ENCODE measurements around the gene GOLGA6L2.
"Not testable (repeated sequence)": the region's sequence is repeated elsewhere in the genome, so short reads cannot be mapped to it uniquely, and the experiment has no call there.

Gene GOLGA6L2

DNA sequence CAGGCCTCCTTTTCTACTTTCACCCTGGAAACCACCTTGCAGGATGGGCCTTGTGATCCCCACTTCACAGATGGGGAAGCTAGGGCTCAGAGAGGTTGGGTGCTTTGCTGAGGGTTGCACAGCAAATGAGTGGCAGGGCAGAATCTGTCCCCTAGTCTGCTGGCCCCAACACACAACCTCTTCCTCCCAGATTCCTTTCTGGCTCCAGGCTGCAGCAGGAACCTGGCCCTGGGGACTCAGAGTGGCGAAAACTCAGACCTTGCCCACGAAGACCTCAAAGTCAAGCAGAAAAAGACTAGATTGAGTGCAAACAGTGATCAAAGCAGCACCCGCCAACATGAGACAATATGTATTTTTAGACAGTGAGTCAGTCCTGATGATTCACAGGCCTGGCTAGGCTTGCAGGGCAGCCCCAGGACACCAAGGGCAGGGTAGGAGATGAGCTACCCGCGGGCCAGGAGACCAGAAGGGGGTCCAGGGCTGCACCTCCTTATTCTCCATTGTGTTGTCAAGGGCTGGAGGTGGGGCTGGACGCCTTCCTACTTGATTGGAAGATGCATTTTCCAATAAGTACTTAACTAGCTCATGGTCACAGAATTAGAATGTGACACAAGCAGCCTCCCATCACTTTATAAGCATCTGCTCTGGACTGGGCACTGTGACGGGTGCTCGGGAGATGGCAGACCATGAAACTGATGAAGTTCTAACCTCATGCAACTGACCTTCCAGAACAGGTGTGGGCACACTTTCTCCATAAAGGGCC, 23.9 kb downstream of the GOLGA6L2 start:
- no peak for DNase-seq

DNA sequence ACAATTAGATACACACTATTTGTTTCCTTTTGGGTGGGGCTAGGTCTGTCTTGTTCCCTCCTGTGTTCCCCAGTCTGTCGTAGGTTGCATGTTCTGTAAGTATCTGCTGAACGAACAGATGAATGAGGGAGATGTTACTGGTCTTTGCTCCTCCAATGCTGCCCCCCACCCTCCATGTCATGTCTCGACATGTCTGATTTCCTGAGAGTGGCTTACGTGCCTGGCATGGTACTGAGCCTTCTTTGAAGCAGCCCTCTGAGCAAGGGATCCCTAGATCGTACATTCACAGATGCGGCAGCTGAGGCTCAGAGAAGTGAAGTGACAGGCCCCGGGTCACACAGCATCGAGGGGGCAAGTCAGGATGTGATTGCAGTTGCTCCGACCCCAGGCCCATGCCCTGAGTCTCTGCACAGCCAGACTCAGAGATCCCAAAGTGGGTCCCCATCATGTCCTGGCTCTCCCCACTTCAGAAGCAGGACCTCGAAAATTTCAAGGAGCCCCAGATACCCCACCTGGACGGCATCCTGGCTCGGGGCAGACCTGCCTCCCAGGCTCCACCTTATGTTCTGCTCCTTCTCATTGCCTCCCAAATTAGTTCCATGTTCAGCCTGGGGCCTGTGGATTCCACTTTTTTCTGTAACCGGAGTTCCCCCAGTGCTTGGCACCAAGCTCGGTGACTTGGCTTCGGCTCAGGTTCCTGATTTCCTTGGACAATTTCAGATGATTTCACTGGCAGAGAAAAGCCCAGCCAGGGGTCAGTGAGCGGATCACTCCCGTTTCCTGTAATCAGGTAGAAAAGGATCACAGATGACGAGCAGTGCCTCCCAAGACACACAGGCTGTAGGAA, 24.7 kb downstream of the GOLGA6L2 start:
- no peak for DNase-seq

DNA sequence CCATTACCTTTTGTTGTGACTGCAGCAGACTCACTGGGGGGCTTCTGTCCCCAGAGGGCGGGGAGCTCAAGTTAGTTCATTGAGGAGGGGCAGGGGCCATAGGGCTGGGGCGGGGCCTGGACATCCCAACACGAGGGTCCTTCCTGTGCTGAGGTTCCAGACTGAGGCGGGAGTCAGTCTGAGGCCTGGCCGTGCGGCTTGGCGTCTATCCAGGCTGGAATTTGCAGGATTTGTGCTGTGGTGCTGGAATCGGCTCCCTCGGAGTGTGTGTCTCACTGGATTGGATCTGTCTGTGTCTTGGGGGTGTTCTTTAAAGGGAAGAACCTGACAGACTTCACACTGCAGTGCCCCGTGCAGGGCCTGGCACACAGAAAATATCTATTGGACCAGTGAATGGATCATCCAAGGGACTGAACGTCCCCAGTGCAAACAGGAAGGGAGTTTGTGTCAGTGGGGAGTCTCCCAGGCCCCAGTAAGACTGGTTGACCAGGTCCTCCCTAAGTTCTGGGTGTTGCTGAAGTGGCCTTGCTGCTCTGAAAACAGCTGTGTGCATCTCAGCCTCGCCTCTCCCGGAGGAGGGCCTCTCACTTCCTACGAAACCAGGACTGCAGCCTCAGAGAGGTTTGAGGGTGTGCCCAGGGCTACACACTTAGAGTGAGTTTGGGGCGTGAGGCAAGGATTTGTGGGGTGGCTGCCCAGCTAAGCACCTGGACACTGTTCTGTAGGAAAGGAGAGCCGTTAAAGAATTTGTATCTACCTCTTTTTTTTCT, 26.1 kb downstream of the GOLGA6L2 start:
- DNase-seq: no peak

DNA sequence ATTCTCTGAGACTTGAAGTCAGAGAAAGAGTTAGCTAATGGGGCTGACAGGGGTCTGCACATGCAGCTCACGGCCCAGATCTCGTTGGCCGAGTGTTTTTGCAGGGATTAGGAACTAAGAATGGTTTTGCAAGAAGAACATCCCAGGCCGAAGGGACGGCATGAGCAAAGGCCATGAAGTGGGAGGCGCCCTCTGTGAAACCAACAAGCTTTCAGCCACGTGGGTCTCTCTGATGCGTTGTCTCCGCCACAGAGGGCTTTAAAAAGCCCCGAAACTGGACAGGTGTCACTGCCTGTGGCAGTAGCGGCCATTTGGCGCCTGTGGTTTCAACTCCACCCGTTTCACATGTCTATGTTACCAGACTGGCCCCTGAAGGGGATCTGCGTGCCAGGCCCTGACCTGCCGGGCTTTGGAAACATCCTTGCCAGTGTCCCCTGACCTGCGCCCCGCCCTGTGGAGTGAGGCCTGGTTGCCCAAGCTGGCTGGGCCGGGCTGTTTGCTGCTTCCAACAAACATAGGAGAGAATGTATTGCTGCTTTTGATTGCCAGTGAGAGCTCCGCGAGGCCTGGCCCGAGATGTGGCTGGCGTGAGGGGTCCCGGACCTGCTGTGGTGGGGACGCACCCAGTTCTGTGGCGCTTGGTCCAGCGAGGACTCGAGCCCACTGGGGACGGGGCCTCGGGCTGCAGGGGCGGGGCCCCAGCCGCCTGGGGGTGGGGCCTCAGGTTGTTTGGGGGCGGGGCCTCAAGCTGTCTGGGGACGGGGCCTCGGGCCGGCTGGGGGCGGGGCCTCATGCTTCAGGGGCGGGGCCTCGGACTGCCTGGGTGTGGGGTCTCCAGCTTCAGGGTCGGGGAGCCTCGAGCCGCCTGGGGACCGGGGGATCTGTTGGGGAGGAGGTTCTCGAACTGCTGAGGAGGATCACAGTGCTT, 30.4 kb downstream of the GOLGA6L2 start:
- no peak for DNase-seq

DNA sequence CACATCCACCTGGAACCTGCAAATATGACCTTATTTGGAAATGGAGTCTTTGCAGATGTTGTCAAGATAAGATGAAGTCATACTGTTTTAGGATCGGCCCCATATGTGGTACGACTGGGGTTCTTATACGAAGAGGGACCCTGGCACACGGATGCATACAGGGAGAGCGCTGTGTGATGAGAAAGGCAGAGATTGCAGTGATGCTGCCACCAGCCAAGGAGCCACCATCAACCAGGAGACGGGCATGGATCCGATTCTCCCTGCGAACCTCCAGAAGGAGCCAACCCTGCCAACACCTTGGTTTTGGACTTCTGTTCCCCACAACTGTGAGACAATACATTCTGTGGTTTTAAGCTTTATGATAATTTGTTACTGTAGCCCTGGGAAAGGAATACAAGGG, 31.2 kb downstream of the GOLGA6L2 start:
- DNase-seq: not testable (repeated sequence)

DNA sequence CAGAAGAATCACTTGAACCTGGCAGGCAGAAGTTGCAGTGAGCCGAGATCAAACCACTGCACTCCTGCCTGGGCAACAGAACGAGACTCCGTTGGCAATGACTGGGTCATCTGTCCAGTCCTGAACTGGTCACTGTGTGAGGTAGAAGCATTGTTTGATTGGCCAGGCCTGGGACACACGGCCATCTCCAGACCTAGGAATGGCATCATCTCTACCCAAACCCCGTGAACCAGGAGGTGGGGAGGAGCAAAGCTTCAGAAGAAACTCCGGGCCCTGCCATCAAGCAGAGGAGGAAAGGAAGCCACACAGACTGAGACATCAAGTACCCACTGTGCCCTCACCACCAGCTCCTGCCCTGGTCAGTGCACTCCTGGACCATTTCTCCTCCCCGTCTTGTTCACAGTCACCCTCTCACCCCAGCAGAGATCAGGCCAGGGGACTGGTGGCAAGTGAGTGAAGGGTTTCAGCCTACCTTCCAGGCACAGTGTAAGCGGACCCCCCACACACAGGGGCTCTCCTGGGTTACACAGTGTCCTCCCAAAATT, 31.6 kb downstream of the GOLGA6L2 start:
- DNase-seq: no peak

DNA sequence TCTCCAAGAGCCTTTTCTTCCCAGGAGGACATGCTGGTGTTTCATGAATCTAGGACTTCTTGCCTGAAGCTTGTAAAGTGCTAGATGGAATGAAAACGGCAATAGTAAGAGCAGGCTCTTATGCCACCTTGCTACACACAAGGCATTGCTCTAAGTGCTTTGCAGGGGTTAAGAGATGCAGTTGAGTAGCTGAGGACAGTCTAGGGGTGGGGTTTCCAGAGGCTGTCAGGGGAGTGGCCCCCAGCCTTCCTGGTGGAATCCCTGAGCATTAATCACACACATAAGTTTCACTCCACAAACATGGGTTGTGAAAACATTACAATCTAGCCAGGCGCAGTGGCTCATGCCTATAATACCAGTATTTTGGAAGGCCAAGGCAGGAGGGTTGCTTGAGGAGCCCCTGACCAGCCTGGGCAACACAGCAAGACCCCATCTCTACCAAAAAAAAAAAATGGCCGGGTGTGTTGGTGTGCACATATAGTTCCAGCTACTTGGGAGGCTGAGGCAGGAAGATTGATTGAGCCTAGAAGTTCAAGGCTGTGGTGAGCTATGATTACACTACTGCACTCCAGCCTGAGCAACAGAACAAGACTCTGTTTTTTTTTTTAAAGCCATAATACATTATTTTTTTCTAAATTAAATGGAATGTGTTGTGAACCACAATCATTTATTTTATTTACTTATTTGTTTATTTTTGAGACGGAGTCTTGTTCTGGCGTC, 34.0 kb downstream of the GOLGA6L2 start:
- DNase-seq: not testable (repeated sequence)

DNA sequence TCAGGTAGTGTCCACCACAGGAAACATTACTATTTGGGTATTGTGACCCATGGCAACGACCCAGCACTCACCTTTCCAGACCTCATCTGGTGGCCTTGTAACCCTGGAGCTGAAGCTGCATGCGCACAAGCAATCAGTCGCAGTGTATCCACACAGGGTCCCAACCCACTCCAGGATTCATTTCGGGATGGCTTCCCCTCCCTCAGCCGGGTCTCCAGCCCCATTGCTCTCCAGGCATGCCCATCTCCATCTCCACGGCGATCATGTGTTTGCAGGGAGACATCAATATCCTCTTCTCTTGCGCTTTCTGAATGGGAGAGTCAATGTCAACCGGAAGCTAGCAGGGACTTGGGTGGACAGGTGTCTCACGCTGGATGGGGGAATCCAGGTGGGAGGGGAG, 35.2 kb downstream of the GOLGA6L2 start:
- no peak for DNase-seq

DNA sequence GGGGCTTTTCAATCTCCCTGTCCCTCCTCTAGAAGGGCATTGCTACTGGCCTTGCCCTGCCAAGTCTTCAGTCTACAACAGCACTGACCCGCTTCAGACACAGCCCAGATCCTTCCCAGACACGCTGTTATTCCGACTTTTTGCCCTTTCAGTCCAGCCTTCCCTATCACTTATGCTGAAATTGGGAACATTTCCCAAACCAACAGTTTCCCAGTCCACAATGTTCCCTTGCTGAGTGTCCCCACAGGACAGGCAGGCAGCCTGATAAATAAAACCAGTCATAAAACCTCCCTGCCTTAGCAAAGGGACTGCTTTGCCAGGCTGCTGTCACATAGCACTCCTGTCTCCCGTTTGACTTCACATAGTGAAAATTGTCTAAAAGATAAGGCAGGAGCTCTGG, 43.5 kb downstream of the GOLGA6L2 start:
- DNase-seq: no peak

DNA sequence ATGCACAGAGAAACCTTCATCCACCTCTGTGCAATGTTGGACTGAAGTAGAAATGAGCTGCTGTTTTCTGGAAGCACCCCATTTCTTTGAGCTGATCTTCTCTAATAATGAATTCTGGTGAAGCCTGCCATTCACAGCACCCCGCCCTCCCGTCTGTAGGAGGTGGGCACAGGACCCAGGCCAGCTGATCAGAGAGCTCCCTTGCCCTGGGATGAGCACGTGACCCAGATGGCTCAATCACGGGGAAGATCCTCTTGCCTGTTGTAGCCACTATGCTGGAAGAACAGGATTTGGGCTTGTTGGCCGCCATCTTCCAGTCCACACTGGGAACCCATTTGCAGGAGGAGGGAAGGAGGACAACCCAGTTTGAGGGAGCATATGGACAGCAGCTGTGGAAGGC, 44.5 kb downstream of the GOLGA6L2 start:
- DNase-seq: no peak

DNA sequence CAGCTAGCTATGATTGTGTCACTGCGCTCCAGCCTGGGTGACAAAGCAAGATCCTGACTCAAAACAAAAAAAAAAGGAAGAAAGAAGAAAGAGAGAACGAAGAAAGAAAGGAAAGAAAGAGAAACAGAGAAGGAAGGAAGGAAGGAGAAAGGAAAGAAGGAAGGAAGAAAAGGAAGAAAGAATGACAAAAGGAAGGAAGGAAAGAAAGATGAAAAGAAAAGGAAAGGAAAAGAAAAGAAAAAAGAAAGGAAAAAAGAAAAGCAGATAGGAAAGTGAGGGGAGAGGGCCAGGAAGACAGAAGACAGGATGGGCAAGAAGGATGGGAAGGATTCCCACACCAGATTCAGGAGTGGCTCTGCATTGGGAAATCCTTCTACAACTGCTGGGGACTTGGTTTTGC, 44.9 kb downstream of the GOLGA6L2 start:
- DNase-seq: no peak

DNA sequence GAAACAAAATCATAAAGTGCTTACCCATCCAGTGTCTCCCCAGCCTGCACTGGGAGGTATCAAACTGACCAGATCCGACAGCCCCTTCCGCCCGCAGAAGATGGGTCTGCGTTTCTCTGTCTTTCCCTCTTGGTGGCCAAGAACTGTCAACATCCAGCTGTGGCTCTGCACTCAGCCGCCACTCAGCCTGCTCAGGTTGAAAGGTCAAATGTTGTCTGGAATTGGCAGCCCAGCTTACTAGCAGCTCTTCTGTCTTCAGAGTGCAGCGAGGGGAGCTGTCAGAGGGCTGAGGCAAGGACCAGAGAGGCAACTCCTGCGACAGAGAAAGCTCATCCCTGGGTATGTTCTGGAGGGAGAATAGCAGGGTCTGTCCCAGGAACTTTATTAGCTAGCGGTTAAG, 45.4 kb downstream of the GOLGA6L2 start:
- DNase-seq: no peak

DNA sequence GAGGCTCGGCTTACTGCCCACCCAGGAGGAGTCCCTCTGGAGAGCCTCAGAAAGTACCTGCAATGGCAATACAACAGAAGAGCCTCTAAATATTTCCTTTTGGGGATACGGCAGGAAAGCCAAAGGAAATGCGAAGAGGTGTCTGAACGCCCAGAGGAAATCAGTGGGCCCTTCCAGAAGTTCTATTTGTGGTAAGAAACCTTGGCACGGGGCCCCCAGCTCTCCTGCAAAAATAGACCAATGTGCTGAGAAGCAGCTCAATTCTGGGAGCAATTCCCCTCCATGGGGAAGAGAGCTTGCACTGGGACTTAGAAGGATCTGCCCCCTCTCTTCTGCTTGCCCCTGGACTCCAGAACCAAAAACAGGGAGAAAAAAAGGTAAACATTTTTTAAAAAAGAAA, 47.8 kb downstream of the GOLGA6L2 start:
- not testable (repeated sequence) for DNase-seq

DNA sequence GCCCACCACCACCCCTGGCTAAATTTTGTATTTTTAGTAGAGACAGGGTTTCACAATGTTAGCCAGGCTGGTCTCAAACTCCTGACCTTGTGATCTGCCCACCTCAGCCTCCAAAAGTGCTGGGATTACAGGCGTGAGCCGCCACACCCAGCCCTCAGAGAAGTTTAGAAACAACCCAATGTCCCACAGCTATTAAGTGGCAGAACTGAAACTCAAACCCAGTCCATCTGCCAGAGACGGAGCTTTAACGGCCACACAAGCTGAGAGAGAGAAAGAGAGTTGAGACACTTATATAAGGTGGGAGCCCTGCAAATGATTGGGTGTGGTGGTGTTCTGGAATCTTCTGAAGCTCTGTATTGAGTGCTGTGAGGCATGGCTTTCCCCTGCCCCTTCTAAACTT, 48.7 kb downstream of the GOLGA6L2 start:
- not testable (repeated sequence) for DNase-seq

DNA sequence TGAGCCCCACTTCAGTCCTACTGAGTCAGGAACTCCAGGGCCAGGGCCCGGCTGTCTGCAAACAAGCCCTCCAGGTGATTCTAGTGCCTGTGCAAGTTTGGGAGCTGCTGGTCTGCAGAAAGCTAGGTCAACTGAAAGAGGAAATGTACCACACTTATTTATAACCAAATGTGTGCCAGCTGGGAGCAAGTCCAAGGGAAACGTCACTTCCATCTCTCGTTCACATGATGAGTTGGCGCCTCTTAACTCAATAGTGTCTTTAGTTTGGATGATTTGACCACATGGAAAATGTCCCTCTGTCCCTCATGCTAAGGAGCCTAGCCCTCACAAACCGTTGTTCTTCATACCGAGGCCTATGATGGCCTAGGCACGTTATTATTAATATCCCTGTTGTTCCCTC, 49.3 kb downstream of the GOLGA6L2 start:
- no peak for DNase-seq

DNA sequence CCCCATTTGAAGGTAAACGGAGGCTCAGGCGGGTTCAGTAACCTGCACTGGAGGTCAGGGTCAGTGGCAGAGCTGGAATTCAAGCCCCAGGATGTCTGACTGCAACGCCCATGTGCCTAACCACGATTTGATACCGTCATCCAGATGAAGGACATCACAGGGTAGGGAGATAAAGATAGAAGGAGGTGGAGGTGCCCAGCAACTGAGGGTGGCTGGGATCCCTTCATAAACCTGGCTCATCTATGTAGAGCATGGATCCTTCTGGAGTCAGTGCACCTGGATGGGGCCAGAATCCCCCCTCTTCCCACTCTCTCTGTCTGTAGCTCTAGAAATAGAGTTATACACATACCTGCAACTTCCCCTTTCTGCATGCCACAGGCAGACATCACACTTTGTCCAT, 51.2 kb downstream of the GOLGA6L2 start:
- DNase-seq: no peak

DNA sequence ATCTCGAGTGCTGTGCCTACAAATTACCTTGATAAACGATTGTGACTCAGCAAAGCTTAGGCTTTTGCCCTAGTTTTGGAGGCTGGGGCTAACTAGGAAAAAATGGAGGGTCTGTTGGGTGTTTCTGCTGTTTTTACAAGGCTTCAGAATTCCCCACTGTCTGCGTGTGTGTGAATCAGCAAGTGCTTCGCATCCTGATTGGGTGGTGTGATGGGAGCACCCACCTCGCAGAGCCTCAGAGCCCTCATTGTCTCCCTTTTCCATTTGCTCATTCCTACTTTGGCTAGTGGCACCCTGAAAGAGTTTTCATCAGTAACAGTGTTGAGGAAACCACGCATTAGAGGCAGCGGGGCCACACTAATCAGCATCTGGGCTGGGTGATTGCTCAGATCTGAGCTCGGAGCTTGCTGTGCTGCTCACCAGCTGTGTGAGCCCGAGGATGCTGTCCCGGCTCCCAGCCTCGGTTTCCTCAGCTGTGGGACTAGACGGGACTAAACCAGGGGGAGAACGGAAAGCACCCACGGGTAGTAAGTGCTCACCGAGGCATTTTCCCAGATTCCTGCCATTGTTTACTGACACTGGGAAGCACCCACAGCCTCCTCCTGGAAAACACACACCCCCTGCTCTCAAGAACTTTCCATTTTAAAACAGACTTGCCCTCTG, 51.9 kb downstream of the GOLGA6L2 start:
- DNase-seq: no peak
